Tongue (tissue), 2 donors: ENCODE data around the gene C2CD2L. TPM values are rescaled to one million over a fixed set of nuclear protein-coding genes. Genes with fewer than 3 reads are reported as not detected.
"Not testable (repeated sequence)": the region's sequence is repeated elsewhere in the genome, so short reads cannot be mapped to it uniquely, and the experiment has no call there.

Source experiments
- DNase-seq: peaks from one replicate; pipeline ENCODE4 v3.0.0-alpha.2; 2015
- total RNA-seq: library from RNA; depleted of rRNA; stranded (reverse); fragments of >200 nt; gene quantifications from one replicate; pipeline ENCODE4 v1.2.3, GENCODE V29; 2014

C2CD2L gene
- total RNA-seq, 1 donor from 2014 or later: 5.6 TPM

DNA sequence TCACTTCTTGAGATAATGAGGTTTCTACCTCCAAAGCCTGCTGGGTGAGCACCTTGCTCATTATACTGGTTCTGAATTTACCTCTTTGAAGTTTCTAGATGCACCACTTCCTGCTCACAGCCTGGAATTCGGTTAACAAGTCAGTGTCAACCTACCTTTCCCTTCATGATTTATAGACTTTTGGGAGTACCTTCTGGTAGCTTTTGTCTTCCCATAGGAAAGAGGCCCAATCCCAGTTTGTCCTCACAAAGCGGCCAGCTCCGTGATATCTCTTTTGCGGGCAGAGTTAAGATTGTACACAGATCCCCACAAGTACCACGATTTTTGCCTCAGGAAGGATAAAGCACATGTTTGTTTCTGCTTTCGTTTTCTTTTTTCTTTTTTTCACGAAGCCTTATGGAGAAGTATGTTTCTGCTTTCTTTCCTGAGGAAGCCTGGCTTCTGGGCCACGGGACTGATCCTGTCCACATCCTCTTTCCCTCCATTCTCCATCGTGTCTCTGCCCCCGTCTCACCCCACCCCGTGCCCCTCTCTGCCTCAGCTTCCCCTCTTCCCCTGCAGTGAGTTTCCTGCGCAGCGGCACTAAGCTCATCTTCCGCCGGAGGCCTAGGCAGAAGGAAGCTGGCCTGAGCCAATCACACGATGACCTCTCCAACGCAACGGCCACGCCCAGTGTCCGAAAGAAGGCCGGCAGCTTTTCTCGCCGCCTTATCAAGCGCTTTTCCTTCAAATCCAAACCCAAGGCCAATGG lies 8.5 kb downstream of the C2CD2L start:
- DNase-seq: no peak

DNA sequence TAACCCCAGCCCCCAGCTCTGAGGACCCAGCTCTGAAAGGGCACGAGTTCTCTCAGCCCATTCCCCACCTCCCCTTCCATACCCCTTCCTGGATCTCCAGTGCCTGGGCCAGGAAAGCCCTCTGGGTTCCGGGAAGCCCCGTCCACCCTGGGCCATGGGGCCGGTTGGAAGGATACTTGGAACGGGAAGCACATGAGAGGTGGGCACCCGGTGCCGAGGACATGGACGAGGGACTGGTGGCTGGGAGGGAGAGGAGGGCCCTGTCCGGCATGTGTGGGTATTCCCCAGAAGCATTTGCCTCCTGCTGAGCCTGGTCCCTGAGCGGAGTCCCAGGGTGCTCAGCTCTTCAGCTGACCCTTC lies 9.1 kb downstream of the C2CD2L start:
- no peak for DNase-seq

DNA sequence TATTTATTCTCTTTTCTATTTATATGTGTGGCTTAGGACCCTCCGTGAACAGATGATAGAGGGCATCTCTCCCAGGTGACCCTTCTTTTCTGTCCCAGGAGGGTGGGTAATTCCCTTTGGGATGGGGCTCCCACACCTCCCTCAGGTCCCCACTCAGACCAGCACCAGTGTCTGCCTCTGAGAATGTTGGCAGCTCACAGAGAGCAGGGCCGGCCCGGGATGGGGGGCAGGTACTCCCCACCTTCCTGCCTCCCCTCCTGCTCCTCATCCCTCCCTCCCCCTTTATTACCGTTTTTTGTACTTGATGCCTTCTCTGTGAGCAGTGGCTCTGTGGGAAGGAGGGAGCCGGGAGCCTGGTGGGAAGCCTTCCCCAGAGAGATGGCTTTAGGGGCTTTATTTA lies 9.5 kb downstream of the C2CD2L start:
- no peak for DNase-seq

DNA sequence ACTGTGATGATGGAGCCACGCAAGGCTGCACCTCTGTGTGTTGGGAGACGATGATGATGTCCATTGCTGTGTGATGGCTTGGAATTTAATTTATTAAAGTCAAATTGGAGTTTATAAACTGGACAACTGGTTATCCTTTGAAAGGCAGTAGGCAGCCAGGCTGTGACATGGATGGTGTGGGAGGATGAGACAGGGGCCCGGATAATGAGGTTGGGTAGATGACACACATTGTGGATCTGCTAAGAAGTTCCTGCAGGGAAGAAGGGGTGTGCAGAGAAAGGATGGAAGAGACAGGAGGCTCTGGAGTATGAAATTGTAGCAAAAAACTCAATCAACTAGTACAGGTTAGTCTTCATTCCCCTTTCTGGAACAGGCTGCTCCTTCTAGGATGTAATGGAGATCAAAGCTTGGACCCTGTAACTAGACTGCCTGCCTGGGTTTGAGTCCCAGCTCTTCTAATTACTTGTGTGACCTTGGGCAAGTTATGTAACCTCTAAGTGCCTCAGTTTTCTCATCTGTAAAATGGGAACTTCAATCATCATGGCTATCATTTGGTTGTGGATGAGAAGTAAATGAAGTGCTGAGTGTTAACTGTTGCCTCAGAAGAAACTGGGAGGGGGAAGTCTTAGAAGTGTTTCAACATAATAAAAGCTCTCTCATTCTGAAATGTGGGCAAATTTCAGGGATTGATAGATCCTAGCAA lies 10.0 kb downstream of the C2CD2L start:
- no peak for DNase-seq

DNA sequence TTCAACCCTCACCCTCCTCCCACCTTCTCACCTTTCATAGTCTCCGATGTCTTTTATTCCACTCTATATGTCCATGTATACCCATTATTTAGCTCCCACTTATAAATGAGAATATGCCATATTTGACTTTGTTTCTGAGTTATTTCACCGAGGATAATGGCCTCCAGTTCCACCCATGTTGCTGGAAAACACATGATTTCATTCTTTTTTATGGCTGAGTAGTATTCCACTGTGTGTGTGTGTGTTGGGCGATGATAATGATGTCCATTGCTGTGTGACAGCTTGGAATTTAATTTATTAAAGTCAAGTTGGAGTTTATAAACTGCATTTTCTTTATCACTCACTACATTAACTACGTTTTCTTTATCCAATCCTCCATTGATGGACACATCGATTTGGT lies 11.1 kb downstream of the C2CD2L start:
- no peak for DNase-seq

DNA sequence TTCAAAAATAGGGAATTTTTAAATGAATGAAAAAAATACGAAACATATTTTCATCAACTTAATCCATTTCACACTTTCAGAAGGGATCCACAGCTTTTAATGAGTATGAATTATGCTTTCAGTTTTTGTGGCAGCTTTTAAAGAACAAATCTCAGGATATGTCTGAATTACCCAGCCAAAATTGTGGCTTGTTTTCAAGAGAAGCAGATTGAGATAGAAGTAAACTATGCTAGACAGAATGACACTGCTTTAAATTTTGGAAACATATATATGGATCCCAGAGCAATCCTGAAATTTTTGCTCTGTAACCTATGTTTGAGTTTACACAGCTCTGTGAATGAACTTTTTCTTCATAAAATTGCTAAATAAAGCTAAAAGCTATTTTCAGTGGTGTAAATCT lies 11.8 kb downstream of the C2CD2L start:
- no peak for DNase-seq

DNA sequence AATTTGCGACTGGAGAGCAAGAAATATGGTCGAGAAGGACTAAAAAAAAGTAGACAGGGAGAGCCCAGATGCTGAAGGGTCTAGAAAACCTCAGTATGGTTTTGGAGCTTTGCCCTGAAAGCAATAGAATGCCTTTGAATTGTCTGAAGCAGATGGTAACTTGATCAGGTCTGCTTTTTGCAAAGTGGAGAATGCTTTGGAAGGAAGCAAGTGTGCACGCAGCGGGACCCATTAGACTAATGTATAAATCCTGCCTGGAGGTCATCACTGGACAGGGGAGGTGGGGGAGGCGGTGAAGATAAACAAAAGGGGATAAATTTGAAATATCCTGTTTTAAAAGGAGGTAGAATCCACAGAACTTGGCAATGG lies 13.5 kb downstream of the C2CD2L start:
- DNase-seq: peak; percentile 70

DNA sequence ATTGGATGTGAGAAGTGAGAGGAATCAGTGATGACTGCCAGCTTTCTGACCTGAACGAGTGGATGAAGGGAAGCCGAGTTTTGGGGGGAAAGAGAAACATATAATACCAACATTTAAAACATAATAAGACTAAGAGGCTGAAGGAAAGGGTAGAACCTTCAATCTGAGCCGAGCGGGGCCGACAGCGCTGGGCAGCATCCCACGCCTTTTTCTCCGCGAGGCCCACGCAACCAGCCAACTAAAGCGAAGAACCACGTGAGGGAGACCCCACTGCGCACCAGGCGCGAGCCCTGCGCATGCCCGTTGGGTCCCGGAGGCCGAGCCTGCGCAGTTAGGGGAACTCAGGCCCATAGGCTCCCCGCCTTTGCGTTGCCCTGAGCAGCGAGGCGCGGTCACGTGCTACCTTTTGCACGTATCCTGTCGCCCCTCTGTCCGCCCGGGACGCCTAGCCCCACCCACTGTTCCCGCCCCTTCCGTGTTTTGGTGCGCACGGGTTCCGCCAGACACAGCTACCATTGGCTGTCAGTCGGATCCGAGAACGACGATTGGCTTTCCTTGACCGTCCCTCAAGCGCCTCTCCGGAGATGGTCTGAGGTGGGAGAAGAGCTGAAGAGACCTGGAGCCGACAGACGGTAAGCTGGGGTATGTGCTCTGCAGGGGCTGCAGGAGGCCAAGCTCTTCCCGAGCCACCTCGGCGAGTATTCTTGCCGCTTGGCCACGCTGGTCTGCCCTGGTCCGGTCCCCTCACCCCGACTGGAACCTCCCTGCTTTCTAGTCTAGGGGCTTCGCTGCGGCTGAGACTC lies 14.1 kb downstream of the C2CD2L start, which contains the start of gene HINFP:
Gene HINFP, plus strand, starts transcription at position 573 of the 803 bp plus-strand sequence. CDS start 5,365 bp downstream, outside the sequence.
- peak; percentile 100 for DNase-seq

DNA sequence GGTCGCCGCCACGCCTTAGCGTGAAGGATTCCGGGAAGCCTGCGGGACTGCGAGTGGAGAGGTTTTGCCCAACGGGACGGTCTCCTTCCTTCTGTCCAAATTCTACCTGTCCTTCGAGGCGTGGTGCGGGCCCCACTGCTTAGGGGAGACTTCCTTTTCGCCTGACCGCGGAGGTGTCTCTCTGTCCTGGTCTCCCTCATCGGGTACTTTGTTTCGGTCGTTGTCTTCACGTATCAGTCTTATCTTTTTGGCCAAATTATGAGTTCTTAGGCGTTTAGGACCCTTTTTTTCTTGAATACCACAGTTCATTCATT lies 14.6 kb downstream of the C2CD2L start:
- DNase-seq: no peak

DNA sequence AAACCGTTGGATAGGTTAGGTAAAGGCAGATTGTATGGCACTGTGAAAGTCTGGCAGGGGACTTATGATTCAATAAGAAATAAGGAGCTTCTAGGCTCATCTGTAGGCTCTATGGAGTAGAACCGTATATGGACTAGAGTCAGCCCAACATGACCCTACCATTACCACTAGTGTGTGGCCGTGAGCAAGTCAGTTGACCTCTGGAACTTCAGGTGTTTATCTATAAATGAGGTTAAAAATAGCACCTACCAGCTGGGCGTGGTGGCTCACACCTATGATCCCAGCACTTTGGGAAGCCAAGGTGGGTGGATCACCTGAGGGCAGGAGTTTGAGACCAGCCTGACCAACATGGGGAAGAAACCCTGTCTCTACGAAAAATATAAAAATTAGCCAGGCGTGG lies 18.7 kb downstream of the C2CD2L start:
- no peak for DNase-seq

DNA sequence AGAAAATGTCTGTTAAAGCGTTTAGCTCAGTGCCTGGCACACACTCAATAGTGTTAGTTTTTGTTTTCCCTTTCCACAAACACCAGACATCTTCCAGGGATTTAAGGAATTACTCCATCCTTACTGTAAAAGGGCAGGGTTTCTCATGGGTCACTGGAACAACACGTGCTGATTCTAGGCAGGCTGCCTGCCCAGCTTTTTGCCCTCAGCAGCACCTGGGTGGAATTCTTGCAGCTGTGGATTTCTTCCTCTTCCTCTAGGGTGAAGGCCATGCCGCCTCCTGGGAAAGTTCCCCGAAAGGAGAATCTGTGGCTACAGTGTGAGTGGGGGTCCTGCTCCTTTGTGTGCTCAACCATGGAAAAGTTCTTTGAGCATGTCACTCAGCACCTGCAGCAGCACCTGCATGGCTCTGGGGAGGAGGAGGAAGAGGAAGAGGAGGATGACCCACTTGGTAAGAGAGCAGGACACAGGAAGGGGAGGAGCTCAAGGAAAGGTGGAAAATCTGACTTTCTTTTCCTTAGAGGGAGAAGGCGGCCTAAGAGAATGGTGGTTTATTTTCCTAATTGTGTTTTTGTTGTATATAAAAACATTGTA lies 19.6 kb downstream of the C2CD2L start:
- peak; percentile 54 for DNase-seq

DNA sequence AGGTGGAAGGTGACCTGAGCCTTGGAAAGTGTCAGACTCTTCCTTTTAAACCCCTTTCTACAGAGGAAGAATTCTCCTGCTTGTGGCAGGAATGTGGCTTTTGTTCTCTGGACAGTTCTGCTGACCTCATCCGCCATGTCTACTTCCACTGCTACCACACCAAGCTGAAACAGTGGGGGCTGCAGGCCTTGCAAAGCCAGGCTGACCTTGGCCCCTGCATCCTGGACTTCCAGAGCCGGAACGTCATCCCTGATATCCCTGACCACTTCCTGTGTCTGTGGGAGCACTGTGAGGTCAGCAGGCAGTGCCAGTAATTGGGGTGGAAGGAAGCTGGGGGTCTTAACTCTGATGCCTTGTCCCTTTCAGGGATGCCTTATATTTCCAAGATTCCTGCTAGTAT lies 23.5 kb downstream of the C2CD2L start:
- no peak for DNase-seq

DNA sequence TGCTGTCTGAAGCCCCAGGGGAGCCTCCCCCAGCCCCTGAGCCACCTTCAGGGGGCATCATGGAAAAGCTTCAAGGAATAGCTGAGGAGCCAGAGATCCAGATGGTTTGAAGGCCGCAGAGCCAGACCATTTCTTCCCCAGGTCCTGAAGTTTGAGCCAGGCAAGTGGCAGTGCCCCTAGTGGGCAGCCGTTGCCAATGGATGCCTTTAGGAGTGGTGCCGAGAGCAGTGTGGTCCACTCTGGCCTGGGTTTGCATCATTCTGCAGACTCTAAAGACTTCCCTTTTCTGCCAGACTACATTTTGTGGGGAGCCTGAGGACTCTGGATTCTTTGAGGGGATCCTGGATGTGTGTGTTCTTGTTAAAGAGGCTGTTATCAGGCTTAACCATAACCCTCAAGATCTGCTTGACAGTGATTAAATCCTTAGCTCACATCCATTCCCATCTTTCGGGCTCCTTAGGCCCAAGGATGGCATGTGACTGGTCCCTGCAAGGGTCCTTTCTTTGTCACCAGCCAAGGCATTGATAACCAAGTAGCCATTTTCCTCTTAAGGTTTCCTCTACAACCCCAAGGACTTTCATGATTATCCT lies 27.3 kb downstream of the C2CD2L start:
- no peak for DNase-seq

DNA sequence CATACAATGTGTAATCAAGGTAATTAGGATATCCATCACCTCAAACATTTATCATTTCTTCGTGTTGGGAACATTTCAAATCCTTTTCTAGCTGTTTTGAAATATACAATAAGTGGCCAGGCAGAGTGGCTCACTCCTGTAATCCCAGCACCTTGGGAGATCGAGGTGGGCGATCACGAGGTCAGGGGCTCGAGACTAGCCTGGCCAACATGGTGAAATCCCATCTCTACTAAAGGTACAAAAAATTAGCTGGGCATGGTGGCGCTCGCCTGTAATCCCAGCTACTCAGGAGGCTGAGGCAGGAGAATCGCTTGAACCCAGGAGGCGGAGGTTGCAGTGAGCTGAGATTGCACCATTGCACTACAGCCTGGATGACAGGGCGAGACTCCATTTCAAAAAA lies 32.1 kb downstream of the C2CD2L start:
- not testable (repeated sequence) for DNase-seq

DNA sequence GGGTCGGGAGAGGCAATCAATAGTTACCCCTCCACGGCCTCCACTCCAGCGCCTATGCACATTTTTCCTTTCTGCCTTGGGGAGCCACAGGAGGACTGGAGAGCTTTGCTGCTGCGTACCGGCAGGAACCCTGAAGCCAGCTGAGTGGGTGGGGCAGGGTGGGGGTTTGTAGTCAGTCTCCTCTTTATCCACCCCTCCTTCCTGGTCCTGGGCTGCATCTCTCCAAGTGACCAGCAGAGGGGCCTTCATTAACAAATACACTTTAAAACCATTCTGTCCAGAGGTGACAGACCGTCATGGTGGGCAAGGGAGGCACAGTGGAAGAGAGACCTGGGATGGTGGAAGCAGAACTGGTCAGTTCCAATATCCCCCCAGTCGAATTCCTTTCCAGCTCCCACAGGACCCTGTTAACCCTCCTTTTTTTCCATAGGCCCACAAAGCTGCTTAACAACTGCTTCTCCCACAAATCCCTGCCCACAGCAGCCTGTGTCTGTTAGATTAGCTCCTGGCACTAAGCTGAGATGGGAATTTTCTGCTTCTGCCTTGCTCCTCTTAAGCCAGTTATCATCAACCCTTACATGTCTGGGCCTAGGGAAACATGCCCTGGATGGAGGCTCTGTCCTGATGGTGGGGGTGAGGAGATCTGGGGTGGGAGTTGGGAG lies 37.8 kb downstream of the C2CD2L start:
- peak; percentile 76 for DNase-seq

DNA sequence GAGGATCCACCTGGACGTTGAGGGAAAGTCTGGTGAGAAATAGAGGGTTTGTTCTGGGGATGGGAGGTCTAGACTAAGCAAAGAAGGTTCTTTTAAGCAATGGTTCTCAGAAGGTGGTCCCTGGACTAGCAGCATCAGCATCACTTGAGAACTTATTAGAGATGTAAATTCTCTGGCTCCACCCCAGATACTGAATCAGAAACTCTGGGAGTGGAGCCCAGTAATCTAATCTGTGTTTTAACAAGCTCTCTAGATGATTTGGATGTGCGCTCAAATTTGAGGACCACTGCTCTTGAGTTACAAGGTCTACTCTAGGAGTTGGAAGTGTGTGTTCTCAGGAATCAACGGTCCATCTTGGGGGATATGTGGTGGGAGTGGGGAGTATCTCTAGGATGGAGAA lies 38.4 kb downstream of the C2CD2L start:
- no peak for DNase-seq

DNA sequence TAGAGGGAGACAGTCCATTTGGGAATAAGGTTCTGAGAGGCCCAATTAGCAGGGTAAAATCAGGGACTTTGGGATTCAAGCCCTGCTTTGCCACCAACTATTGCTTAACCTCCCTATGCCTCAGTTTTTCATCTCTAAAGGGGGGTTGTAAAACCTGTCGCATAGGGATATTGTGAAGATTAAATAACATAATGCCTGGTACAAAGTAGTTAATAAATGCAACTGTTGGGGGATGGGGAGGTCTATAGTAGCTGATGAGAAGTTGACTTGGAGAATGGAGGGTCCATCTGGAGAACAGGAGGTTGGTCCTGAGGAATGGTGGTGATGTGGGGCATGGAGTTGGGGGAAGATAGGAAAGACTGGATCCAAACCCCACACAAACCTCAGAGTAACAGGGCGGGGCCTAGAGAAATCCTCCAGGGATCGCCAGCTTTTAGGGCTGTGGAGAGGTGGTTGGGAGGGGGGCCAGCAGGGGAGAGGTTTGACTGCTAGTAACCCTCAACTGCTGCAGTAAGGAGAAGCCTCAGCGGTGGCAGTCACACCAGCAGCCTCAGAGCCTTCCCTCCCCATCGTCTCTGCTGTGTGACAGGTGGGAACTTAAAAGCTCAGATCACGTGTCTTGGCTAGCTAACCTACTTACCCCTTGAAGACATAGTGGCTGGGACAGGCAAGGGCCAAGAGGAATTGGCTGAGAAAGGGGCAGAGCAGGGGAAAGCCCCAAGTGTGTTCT lies 40.6 kb downstream of the C2CD2L start:
- peak; percentile 50 for DNase-seq

DNA sequence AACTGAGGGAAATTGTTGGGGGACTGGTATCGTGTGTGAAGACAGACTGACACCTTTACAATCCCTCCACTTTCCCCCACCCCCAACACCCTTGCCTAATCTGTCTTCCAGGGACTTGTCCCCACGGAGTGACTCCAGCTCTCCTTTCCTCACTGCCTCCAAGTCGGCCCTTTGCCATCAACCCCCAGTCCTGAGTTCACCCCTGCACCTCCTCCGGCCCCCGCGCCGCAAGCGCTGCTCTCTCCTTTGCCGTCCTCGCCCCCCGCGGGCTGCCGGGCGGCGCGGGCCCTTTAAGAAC lies 41.5 kb downstream of the C2CD2L start:
- no peak for DNase-seq

DNA sequence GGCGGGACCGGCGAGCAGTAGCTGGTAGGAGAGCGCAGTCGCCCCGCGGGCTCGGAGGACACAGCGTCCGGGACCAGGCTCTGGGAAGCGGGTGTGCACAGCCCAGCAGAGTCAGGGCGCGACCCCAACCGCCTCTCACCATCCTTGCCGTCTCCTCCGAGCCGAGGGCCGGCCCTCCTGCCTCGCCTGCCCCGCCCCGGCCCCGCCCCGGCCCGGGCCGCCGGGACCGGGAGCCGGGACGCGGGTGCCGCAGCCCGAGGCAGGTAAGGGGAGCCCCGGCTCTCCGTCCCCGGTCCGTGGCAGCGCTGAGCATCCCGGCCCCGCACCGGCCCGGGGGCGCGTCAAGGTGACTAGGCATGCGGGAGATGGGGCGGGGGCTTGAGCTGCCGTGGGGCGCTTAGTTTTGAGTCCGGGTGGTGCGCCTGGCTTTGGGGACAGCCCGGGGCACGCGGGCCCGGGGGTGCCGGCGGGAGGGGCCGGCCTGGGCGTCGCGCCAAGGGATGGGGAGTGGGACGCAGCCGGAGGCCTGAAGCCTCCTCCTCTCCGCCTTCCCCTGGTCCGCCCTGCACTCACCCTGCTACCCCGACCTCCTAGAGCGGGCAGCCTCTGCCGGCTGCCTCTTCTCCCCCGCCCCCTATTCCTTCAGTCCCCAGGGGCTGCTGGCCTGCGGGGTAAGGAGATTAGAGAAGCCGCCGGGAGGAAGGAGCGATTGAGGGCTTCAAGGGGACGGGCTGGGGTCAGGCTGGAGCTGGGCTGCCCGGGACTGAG lies 42.1 kb downstream of the C2CD2L start, which contains the start of gene ABCG4:
Gene ABCG4, plus strand, starts transcription at position 35 of the 768 bp plus-strand sequence. CDS start 914 bp downstream, outside the sequence.
- DNase-seq: peak; percentile 17

DNA sequence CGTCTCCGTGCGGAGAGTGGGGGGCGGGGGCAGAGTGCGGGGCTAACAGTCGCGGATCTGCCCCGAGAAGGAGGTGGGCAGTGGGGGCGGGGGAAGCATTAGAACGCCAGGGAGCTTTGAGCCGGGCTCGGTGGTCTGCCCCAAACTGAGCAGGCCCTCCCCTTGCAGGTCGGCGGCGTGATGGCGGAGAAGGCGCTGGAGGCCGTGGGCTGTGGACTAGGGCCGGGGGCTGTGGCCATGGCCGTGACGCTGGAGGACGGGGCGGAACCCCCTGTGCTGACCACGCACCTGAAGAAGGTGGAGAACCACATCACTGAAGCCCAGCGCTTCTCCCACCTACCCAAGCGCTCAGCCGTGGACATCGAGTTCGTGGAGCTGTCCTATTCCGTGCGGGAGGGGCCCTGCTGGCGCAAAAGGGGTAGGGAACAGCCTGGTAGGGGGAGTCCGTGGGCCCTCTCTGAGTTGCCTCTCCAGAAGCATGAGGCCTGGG lies 42.7 kb downstream of the C2CD2L start:
- DNase-seq: no peak
